K562 (cell line): ENCODE results near the gene FLT1. TPM values are rescaled to one million over a fixed set of nuclear protein-coding genes. Genes with fewer than 3 reads are reported as not detected.

ENCODE experiments used
- CBFA2T3 ChIP-seq: fragments of 450-650 bp; IDR thresholded peaks from 2 replicates; pipeline ENCODE4 v1.6.1; 2017
- CC2D1A ChIP-seq: fragments of 450-650 bp; IDR thresholded peaks from 2 replicates; pipeline ENCODE4 v1.6.1; 2017; ENCODE audit warnings: mild to moderate bottlenecking
- CTBP1 ChIP-seq: fragments of 450-650 bp; IDR thresholded peaks from 2 replicates; pipeline ENCODE4 v1.6.1; 2016; ENCODE audit warnings: borderline replicate concordance
- DPF2 ChIP-seq: fragments of 450-650 bp; IDR thresholded peaks from 2 replicates; pipeline ENCODE4 v1.6.1; 2016
- ETS1 ChIP-seq: conservative IDR thresholded peaks from 2 replicates; pipeline ENCODE4 v1.6.1; 2011; ENCODE audit warnings: low read depth, mild to moderate bottlenecking, low read length; ENCODE audit not compliant: control insufficient read depth
- FOXK2 ChIP-seq, 2 experiments: fragments of 450-650 bp; IDR thresholded peaks in 1 of 2; conservative IDR thresholded peaks in 1 of 2; 2 replicates each; pipeline ENCODE4 v1.6.1; 2016; ENCODE audit warnings: low read depth in 2 of 2, mild to moderate bottlenecking in 1 of 2
- KLF16 ChIP-seq: IDR thresholded peaks from 2 replicates; pipeline ENCODE4 v1.6.1; 2016; ENCODE audit warnings: antibody characterized with exemption
- MYNN ChIP-seq, 2 experiments: sonication (generic); formaldehyde crosslinking in 1 of 2; IDR thresholded peaks; 2 replicates each; pipeline versions ENCODE4 v1.5.0 to v1.6.1; 2016 to 2020; ENCODE audit warnings: antibody characterized with exemption in 1 of 2, missing genetic modification reagents in 1 of 2
- NCOA2 ChIP-seq, 2 experiments: fragments of 450-650 bp; IDR thresholded peaks; 2 replicates each; pipeline ENCODE4 v1.6.1; 2018; ENCODE audit warnings: mild to moderate bottlenecking in 2 of 2, moderate library complexity in 1 of 2; ENCODE audit not compliant: partially characterized antibody in 2 of 2
- NR1H2 ChIP-seq: sonication (generic); formaldehyde crosslinking; IDR thresholded peaks from 2 replicates; pipeline ENCODE4 v1.4.0; 2020; ENCODE audit warnings: mild to moderate bottlenecking, missing genetic modification reagents
- RAD51 ChIP-seq: fragments of 450-650 bp; IDR thresholded peaks from 2 replicates; pipeline ENCODE4 v1.7.1; 2016; ENCODE audit warnings: low read depth, mild to moderate bottlenecking, borderline replicate concordance
- SMAD1 ChIP-seq: fragments of 150-350 bp; IDR thresholded peaks from 2 replicates; pipeline ENCODE4 v1.6.1; 2014; ENCODE audit warnings: low read length, low read depth; ENCODE audit not compliant: partially characterized antibody
- SMAD4 ChIP-seq: fragments of 250-450 bp; sonication (Bioruptor Pico); conservative IDR thresholded peaks from 2 replicates; pipeline ENCODE4 v1.8.0; 2021; ENCODE audit warnings: inconsistent platforms, mild to moderate bottlenecking, moderate library complexity
- SMARCE1 ChIP-seq: fragments of 450-650 bp; IDR thresholded peaks from 2 replicates; pipeline ENCODE4 v1.7.1; 2016; ENCODE audit warnings: mild to moderate bottlenecking
- SP1 ChIP-seq: sonication (generic); formaldehyde crosslinking; IDR thresholded peaks from 2 replicates; pipeline ENCODE4 v1.8.1; 2022; ENCODE audit warnings: mild to moderate bottlenecking, missing genetic modification reagents
- SP2 ChIP-seq: IDR thresholded peaks from 2 replicates; pipeline ENCODE4 v1.6.1; 2011; ENCODE audit warnings: mild to moderate bottlenecking, low read depth, low read length, moderate library complexity; ENCODE audit not compliant: poor library complexity, severe bottlenecking; ENCODE audit errors: extremely low read depth
- SREBF1 ChIP-seq: fragments of 150-350 bp; IDR thresholded peaks from 2 replicates; pipeline ENCODE4 v1.6.1; 2014; ENCODE audit warnings: antibody characterized with exemption, low read depth, low read length, borderline replicate concordance
- STAT5A ChIP-seq: IDR thresholded peaks from 2 replicates; pipeline ENCODE4 v1.6.1; 2012; ENCODE audit warnings: low read length, inconsistent platforms, borderline replicate concordance
- TAF1 ChIP-seq: IDR thresholded peaks from 2 replicates; pipeline ENCODE4 v1.6.1; 2011; ENCODE audit warnings: mild to moderate bottlenecking, low read length, moderate library complexity; ENCODE audit not compliant: insufficient read depth, control insufficient read depth, severe bottlenecking; ENCODE audit errors: extremely low read depth
- ZBTB8A ChIP-seq: fragments of 450-650 bp; IDR thresholded peaks from 2 replicates; pipeline ENCODE4 v1.6.1; 2018; ENCODE audit warnings: mild to moderate bottlenecking, moderate library complexity; ENCODE audit not compliant: partially characterized antibody
- ZNF140 ChIP-seq: fragments of 250-450 bp; sonication (Bioruptor Pico); IDR thresholded peaks from 2 replicates; pipeline ENCODE4 v1.8.0; 2021; ENCODE audit warnings: moderate library complexity, mild to moderate bottlenecking, inconsistent platforms
- ZNF644 ChIP-seq: fragments of 200-800 bp; sonication (Bioruptor generic); IDR thresholded peaks from 2 replicates; pipeline ENCODE4 v1.6.1; 2016; ENCODE audit warnings: low read depth, missing genetic modification characterization, missing compliant biosample characterization
- polyA plus RNA-seq, 8 experiments: library from polyadenylated mRNA; depleted of rRNA in 4 of 8; stranded (reverse) in 5 of 8; unstranded in 3 of 8; fragments of >200 nt; fragmentation: Nextera tagmentation in 2 of 8; fragmentation: Illumina TruSeq in 1 of 8; extraction: Ambion mirVana in 2 of 8; extraction: Trizol in 1 of 8; gene quantifications; 2 replicates each; pipeline versions ENCODE4 v1.2.1 to v1.2.3, GENCODE V29; 2011 to 2014; ENCODE audit warnings: inconsistent platforms in 1 of 8, missing spikeins in 1 of 8
- total RNA-seq, 7 experiments: library from RNA; depleted of rRNA in 6 of 7; stranded (reverse); fragments of >200 nt in 6 of 7; fragmentation: Illumina TruSeq in 2 of 7; extraction: Trizol in 2 of 7; gene quantifications; 2 replicates each; pipeline versions ENCODE4 v1.2.1 to v1.2.3, GENCODE V29; 2011 to 2021; ENCODE audit warnings: low replicate concordance in 1 of 7
- TF ChIP-seq, protein P1 (sequence below): fragments of 200-800 bp; sonication (Bioruptor generic); IDR thresholded peaks from 2 replicates; pipeline ENCODE4 v1.6.1; 2017; ENCODE audit warnings: missing genetic modification characterization, missing compliant biosample characterization
- TF ChIP-seq, protein P2 (sequence below): fragments of 450-650 bp; formaldehyde crosslinking; IDR thresholded peaks from 2 replicates; pipeline ENCODE4 v1.4.0; 2022; ENCODE audit warnings: missing genetic modification characterization

FLT1 gene
- total and polyA plus RNA-seq, 9 of the 15 experiments (the other 6 are each of a cell fraction or from before 2014, with no cell fraction given): 0.01 to 2.0 (median 0.22) TPM

GRCh38 chr13:28408235-28408848 is 86.6 kb downstream of the FLT1 start (continued):
- peak; percentile 70 to 77 for TF ChIP-seq FOXK2 (conservative IDR thresholded peaks at IDR 0.05 in 1 of 2, IDR thresholded peaks at IDR 0.05 in 1 of 2; ENCODE audit: low read depth in 2 of 2)
- TF ChIP-seq SMAD1: peak; percentile 32
- peak; percentile 97 for TF ChIP-seq DPF2
- peak; percentile 77; the same call in 1 of the 2 replicates for TF ChIP-seq ZNF644
- peak; percentile 92 for TF ChIP-seq KLF16
- no peak for TF ChIP-seq ZBTB8A
- no peak for TF ChIP-seq ZNF140 (CRISPR knock-in tag)
- peak; percentile 98 for TF ChIP-seq CBFA2T3
- TF ChIP-seq NCOA2 (IDR thresholded peaks at IDR 0.05; ENCODE audit: partially characterized antibody in 2 of 2): peak; percentile 56 to 59
- TF ChIP-seq TAF1: peak; percentile 37
- TF ChIP-seq, protein P1, sequence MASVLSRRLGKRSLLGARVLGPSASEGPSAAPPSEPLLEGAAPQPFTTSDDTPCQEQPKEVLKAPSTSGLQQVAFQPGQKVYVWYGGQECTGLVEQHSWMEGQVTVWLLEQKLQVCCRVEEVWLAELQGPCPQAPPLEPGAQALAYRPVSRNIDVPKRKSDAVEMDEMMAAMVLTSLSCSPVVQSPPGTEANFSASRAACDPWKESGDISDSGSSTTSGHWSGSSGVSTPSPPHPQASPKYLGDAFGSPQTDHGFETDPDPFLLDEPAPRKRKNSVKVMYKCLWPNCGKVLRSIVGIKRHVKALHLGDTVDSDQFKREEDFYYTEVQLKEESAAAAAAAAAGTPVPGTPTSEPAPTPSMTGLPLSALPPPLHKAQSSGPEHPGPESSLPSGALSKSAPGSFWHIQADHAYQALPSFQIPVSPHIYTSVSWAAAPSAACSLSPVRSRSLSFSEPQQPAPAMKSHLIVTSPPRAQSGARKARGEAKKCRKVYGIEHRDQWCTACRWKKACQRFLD (CRISPR knock-in tag): peak; percentile 92
- TF ChIP-seq SP1 (CRISPR knock-in tag): peak; percentile 52; the same call in 1 of the 2 replicates
- TF ChIP-seq SP2: no peak
- no peak for TF ChIP-seq SREBF1
- TF ChIP-seq SMAD4 (CRISPR knock-in tag): peak; percentile 80
- peak; percentile 31; the same call in 1 of the 2 replicates for TF ChIP-seq RAD51
- TF ChIP-seq, protein P2, sequence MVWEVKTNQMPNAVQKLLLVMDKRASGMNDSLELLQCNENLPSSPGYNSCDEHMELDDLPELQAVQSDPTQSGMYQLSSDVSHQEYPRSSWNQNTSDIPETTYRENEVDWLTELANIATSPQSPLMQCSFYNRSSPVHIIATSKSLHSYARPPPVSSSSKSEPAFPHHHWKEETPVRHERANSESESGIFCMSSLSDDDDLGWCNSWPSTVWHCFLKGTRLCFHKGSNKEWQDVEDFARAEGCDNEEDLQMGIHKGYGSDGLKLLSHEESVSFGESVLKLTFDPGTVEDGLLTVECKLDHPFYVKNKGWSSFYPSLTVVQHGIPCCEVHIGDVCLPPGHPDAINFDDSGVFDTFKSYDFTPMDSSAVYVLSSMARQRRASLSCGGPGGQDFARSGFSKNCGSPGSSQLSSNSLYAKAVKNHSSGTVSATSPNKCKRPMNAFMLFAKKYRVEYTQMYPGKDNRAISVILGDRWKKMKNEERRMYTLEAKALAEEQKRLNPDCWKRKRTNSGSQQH (CRISPR knock-in tag): no peak
- peak; percentile 85 for TF ChIP-seq STAT5A
- TF ChIP-seq SMARCE1: peak; percentile 94
- TF ChIP-seq CC2D1A: peak; percentile 87
- peak; percentile 97; the same call in 1 of the 2 replicates for TF ChIP-seq NR1H2 (CRISPR knock-in tag)
- peak; percentile 53; the same call in 1 of the 2 replicates for TF ChIP-seq ETS1
- peak; percentile 90 for TF ChIP-seq CTBP1
- peak; percentile 80; the same call in 1 of the 2 replicates for TF ChIP-seq MYNN (IDR thresholded peaks at IDR 0.05)
- TF ChIP-seq MYNN (CRISPR knock-in tag; IDR thresholded peaks at IDR 0.05): no peak
